Liver (tissue), 3 donors: ENCODE measurements around the gene LIFR.

ENCODE experiments used
- CTCF ChIP-seq: fragments of 150-350 bp; IDR thresholded peaks from 2 replicates; pipeline ENCODE4 v1.5.1; 2017; ENCODE audit warnings: improper control_type of control experiment, low read depth, low read length; ENCODE audit not compliant: missing input control
- EGR1 ChIP-seq, 2 donors: IDR thresholded peaks; 2 replicates each; pipeline ENCODE4 v1.6.1; 2016 to 2018; ENCODE audit warnings: antibody characterized with exemption in 2 of 2, low read depth in 2 of 2
- FOXA1 ChIP-seq: IDR thresholded peaks from 2 replicates; pipeline ENCODE4 v1.6.1; 2016; ENCODE audit warnings: antibody characterized with exemption
- RAD21 ChIP-seq, 2 donors: IDR thresholded peaks; 2 replicates each; pipeline ENCODE4 v1.6.1; 2016; ENCODE audit warnings: antibody characterized with exemption in 2 of 2, mild to moderate bottlenecking in 2 of 2
- donor health status: healthy.
- donor health status: healthy.

GRCh38 chr5:38559428-38559827, 3.0 kb upstream of the LIFR start:
- TF ChIP-seq RAD21 (IDR thresholded peaks at IDR 0.05) = no peak
- no peak for TF ChIP-seq EGR1 (IDR thresholded peaks at IDR 0.05; ENCODE audit: low read depth in 2 of 2)
- TF ChIP-seq FOXA1 = no peak
- TF ChIP-seq CTCF = no peak
